ENCODE measurements around the gene GRK5.

DNA sequence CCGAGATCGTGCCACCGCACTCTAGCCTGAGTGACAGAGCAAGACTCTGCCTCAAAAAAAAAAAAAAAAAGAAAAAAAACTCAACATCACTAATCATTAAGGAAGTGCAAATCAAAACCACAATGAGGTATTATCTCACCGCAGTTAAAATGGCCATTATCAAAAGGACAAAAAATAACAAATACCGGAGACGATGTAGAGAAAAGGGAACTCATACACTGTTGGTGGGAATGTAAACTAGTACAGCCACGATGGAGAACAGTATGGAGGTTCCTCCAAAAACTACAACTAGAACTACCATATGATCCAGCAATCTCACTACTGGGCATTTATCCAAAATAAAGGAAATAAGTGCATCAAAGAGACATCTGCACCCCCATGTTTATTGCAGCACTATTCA lies 24.3 kb downstream of the GRK5 start:
- TF ChIP-seq, protein P1, sequence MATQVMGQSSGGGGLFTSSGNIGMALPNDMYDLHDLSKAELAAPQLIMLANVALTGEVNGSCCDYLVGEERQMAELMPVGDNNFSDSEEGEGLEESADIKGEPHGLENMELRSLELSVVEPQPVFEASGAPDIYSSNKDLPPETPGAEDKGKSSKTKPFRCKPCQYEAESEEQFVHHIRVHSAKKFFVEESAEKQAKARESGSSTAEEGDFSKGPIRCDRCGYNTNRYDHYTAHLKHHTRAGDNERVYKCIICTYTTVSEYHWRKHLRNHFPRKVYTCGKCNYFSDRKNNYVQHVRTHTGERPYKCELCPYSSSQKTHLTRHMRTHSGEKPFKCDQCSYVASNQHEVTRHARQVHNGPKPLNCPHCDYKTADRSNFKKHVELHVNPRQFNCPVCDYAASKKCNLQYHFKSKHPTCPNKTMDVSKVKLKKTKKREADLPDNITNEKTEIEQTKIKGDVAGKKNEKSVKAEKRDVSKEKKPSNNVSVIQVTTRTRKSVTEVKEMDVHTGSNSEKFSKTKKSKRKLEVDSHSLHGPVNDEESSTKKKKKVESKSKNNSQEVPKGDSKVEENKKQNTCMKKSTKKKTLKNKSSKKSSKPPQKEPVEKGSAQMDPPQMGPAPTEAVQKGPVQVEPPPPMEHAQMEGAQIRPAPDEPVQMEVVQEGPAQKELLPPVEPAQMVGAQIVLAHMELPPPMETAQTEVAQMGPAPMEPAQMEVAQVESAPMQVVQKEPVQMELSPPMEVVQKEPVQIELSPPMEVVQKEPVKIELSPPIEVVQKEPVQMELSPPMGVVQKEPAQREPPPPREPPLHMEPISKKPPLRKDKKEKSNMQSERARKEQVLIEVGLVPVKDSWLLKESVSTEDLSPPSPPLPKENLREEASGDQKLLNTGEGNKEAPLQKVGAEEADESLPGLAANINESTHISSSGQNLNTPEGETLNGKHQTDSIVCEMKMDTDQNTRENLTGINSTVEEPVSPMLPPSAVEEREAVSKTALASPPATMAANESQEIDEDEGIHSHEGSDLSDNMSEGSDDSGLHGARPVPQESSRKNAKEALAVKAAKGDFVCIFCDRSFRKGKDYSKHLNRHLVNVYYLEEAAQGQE (IDR thresholded peaks at IDR 0.05; ENCODE audit: insufficient read depth in 1 of 2, low read depth in 2 of 2, low read length in 1 of 2): no peak
- TF ChIP-seq, protein P2, sequence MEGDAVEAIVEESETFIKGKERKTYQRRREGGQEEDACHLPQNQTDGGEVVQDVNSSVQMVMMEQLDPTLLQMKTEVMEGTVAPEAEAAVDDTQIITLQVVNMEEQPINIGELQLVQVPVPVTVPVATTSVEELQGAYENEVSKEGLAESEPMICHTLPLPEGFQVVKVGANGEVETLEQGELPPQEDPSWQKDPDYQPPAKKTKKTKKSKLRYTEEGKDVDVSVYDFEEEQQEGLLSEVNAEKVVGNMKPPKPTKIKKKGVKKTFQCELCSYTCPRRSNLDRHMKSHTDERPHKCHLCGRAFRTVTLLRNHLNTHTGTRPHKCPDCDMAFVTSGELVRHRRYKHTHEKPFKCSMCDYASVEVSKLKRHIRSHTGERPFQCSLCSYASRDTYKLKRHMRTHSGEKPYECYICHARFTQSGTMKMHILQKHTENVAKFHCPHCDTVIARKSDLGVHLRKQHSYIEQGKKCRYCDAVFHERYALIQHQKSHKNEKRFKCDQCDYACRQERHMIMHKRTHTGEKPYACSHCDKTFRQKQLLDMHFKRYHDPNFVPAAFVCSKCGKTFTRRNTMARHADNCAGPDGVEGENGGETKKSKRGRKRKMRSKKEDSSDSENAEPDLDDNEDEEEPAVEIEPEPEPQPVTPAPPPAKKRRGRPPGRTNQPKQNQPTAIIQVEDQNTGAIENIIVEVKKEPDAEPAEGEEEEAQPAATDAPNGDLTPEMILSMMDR (IDR thresholded peaks at IDR 0.05): no peak
- no peak for TF ChIP-seq SIN3A (IDR thresholded peaks at IDR 0.05; ENCODE audit: borderline replicate concordance, insufficient read depth, low read depth, low read length)

All from Panc1 (cell line).